Tibial nerve (tissue), 4 donors: ENCODE data around the gene LIAS. TPM values are rescaled to one million over a fixed set of nuclear protein-coding genes. Genes with fewer than 3 reads are reported as not detected.

ENCODE experiments used
- DNase-seq, 2 donors: peaks; one replicate each; pipeline ENCODE4 v3.0.0-alpha.2; 2019; ENCODE audit warnings: low spot score in 2 of 2
- H3K27ac ChIP-seq, 4 donors: fragments of 200-600 bp; sonication (generic) in 3 of 4; one replicate each; pipeline ENCODE4 v1.5.1; 2017 to 2019; ENCODE audit warnings: mild to moderate bottlenecking in 1 of 4
- H3K27me3 ChIP-seq, 2 donors: fragments of 200-600 bp; sonication (generic) in 1 of 2; one replicate each; pipeline versions ENCODE4 v1.5.1 to v1.6.0; 2017 to 2019
- H3K36me3 ChIP-seq, 3 donors: fragments of 200-600 bp; sonication (generic); one replicate each; pipeline ENCODE4 v1.5.1; 2018 to 2019
- H3K4me1 ChIP-seq, 4 donors: fragments of 200-600 bp; sonication (generic) in 3 of 4; one replicate each; pipeline ENCODE4 v1.5.1; 2017 to 2019
- H3K4me3 ChIP-seq, 4 donors: fragments of 200-600 bp; sonication (generic) in 3 of 4; one replicate each; pipeline ENCODE4 v1.5.1; 2017 to 2019; ENCODE audit warnings: mild to moderate bottlenecking in 1 of 4, moderate library complexity in 1 of 4
- H3K9me3 ChIP-seq, 4 donors: fragments of 200-600 bp; sonication (generic) in 3 of 4; one replicate each; pipeline ENCODE4 v1.5.1; 2017 to 2019
- EP300 ChIP-seq, 2 donors: sonication (generic); formaldehyde crosslinking; IDR thresholded peaks; one replicate each; pipeline ENCODE4 v1.6.1; 2017; ENCODE audit warnings: antibody characterized with exemption in 2 of 2, mild to moderate bottlenecking in 1 of 2
- POLR2A ChIP-seq, 2 donors: fragments of 450-650 bp; IDR thresholded peaks; one replicate each; pipeline ENCODE4 v1.6.1; 2017; ENCODE audit warnings: antibody characterized with exemption in 2 of 2, mild to moderate bottlenecking in 2 of 2, moderate library complexity in 2 of 2
- WGBS, 2 donors: methylation state at CpG; one replicate each; pipeline ENCODE4 v1.1.5; 2018; 5-methylcytosine and 5-hydroxymethylcytosine counted together
- total RNA-seq, 4 donors: library from RNA; depleted of rRNA; stranded (reverse); fragments of >200 nt; gene quantifications; one replicate each; pipeline ENCODE4 v1.1.0, GENCODE V29; 2016
- TF ChIP-seq, protein P1 (sequence below), 5 experiments: fragments of 200-600 bp in 3 of 5; fragments of 450-650 bp in 2 of 5; sonication (generic) in 3 of 5; IDR thresholded peaks; one replicate each; pipeline ENCODE4 v1.5.1; 2016 to 2019; ENCODE audit warnings: antibody characterized with exemption in 5 of 5, mild to moderate bottlenecking in 3 of 5, moderate library complexity in 2 of 5

The LIAS gene
- total RNA-seq, 4 donors from 2014 or later, result 9.3 to 11.2 (median 11.0) TPM

DNA sequence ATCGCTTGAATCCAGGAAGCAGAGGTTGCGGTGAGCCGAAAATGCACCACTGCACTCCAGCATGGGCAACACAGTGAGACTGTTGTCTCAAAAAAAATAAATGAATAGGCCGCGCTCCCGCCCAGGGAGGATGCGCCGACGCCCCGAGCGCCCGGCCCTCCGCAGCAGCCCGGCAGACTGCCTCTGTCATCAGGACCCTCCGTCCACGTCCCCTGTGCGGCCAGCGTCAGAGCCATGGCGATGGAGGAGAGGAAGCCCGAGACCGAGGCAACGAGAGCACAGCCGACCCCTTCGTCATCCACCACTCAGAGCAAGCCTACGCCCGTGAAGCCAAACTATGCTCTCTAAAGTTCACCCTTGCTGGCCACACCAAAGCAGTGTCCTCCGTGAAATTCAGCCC, 21.4 kb downstream of the LIAS start:
- Histone ChIP-seq H3K9me3 (peaks cover 0 to 6% (median 0%) of the 10 kb centered on the region in 4 donors), H3K4me3 (no peak overlapping the region), H3K27ac (no peak overlapping the region), H3K36me3 (peaks cover 0 to 31% (median 0%) of the 10 kb centered on the region in 3 donors), H3K27me3 (no peaks in the 10 kb centered on the region), H3K4me1 (no peaks in the 10 kb centered on the region)
- no peak for DNase-seq
- WGBS, 2 donors, result 96 to 97% methylated on average over 27 of the region's 27 CpGs
- TF ChIP-seq POLR2A (IDR thresholded peaks at IDR 0.05) (no peak), EP300 (IDR thresholded peaks at IDR 0.05) (no peak)
- TF ChIP-seq, protein P1, sequence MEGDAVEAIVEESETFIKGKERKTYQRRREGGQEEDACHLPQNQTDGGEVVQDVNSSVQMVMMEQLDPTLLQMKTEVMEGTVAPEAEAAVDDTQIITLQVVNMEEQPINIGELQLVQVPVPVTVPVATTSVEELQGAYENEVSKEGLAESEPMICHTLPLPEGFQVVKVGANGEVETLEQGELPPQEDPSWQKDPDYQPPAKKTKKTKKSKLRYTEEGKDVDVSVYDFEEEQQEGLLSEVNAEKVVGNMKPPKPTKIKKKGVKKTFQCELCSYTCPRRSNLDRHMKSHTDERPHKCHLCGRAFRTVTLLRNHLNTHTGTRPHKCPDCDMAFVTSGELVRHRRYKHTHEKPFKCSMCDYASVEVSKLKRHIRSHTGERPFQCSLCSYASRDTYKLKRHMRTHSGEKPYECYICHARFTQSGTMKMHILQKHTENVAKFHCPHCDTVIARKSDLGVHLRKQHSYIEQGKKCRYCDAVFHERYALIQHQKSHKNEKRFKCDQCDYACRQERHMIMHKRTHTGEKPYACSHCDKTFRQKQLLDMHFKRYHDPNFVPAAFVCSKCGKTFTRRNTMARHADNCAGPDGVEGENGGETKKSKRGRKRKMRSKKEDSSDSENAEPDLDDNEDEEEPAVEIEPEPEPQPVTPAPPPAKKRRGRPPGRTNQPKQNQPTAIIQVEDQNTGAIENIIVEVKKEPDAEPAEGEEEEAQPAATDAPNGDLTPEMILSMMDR (IDR thresholded peaks at IDR 0.05), result no peak

DNA sequence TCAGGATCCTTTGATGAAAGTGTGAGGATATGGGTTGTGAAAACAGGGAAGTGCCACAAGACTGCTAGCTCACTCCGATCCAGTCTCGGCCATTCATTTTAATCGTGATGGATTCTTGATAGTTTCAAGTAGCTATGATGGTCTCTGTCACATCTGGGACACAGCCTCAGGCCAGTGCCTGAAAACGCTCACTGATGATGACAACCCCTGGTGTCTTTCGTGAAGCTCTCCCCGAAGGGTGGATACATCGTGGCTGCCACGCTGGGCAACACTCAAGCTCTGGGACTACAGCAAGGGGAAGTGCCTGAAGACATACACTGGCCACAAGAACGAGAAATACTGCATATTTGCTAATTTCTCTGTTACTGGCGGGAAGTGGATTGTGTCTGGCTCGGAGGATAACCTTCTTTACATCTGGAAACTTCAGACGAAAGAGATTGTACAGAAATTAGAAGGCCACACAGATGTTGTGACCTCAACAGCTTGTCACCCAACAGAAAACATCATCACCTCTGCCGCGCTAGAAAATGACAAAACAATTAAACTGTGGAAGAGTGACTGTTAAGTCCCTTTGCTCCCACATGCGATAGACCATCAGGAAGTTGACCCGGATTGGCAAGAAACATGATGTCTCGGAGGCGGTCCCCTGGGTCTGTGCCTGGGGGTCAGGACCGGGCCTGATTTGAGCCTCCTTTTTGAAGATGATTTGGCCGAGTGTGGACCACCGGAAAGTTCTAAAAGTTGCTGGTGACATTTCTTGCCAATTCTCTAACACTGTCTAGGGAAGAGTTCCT, 22.2 kb downstream of the LIAS start:
- Histone ChIP-seq H3K27me3 (no peaks in the 10 kb centered on the region), H3K4me3 (no peak overlapping the region), H3K4me1 (no peaks in the 10 kb centered on the region), H3K9me3 (peaks cover 0 to 6% (median 0%) of the 10 kb centered on the region in 4 donors), H3K36me3 (peaks cover 0 to 28% (median 0%) of the 10 kb centered on the region in 3 donors), H3K27ac (no peak overlapping the region)
- DNase-seq, result no peak
- WGBS, 2 donors, result 85 to 87% methylated on average over 21 of the region's 21 CpGs
- TF ChIP-seq POLR2A (IDR thresholded peaks at IDR 0.05) (no peak), EP300 (IDR thresholded peaks at IDR 0.05) (no peak)
- TF ChIP-seq, protein P1 (IDR thresholded peaks at IDR 0.05), result no peak

DNA sequence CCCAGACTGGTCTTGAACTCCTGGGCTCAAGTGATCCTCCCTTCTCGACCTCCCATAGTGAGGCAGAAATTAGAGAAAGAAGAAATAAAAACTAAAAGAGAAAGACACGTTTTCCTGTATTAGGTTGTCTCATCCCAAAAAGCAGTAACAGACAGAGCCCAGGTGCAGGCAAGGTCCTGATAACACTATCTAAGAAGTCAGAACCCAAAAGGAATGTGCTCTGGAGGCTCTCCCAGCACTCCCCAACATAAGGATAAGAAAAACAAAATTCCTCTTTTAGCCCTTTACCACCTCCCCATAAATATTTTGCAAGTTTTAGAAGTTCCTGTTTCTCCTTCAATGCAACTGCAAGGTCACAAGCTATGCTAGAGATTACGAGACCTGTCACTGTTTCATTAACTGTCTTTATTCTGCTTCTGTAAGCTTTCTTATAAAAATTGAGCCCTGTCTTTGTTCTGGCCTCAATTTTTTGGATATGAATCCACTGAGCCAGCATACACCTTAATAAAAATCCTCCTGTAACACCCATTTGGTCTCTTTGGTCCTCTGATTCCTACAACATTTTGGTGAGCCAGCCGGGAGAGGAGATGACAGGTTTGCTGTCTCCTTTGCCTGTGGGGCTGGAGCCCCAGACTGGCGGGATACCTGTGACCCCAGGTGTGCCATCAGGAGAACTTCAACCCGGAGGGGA, 25.9 kb downstream of the LIAS start:
- no peak for DNase-seq
- no peak for TF ChIP-seq POLR2A (IDR thresholded peaks at IDR 0.05)
- TF ChIP-seq, protein P1 (IDR thresholded peaks at IDR 0.05), result no peak
- TF ChIP-seq EP300 (IDR thresholded peaks at IDR 0.05), result no peak
- WGBS, 2 donors, result 84 to 85% methylated on average over 6 of the region's 6 CpGs

DNA sequence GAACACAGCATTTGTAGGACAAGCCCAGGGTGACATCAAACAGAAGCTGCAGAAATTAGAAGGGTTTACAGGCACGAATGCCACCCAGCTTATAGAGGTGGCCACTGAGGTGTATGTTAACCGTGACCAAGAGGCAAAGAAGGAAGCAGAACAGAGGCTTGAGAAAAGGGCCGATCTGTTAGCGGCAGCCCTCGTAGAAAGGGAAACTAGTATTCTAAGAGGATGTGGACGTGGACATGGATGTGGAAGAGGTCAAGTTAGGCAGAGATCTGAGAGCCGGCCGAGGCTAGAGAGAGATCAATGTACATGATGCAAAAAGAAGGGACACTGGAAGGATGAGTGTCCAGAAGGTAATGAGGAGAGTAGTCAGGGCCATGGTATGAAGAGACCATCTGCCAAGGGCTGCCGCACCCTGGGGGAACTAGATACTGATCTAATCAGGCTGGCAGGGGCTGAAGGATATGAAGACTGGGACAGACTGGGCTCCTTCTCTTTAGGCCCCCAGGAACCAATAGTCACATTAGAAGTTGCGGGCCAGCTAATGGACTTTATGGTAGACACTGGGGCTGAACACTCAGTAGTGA, 27.5 kb downstream of the LIAS start:
- TF ChIP-seq POLR2A (IDR thresholded peaks at IDR 0.05), result no peak
- H3K27ac ChIP-seq, result no peak overlapping the region
- peaks cover 0 to 6% (median 0%) of the 10 kb centered on the region in 4 donors for H3K9me3 ChIP-seq
- no peaks in the 10 kb centered on the region for H3K36me3 ChIP-seq
- WGBS, 2 donors, result 83 to 86% methylated on average over 10 of the region's 10 CpGs
- H3K4me3 ChIP-seq, result no peak overlapping the region
- no peak for DNase-seq
- no peaks in the 10 kb centered on the region for H3K4me1 ChIP-seq
- no peaks in the 10 kb centered on the region for H3K27me3 ChIP-seq

More for the DNA sequence above, 25.9 kb downstream of the LIAS start:
- Histone ChIP-seq H3K27ac (no peak overlapping the region), H3K36me3 (peaks cover 0 to 12% (median 0%) of the 10 kb centered on the region in 3 donors), H3K27me3 (no peaks in the 10 kb centered on the region), H3K4me1 (no peaks in the 10 kb centered on the region), H3K4me3 (no peak overlapping the region), H3K9me3 (peaks cover 0 to 6% (median 0%) of the 10 kb centered on the region in 4 donors)

DNA sequence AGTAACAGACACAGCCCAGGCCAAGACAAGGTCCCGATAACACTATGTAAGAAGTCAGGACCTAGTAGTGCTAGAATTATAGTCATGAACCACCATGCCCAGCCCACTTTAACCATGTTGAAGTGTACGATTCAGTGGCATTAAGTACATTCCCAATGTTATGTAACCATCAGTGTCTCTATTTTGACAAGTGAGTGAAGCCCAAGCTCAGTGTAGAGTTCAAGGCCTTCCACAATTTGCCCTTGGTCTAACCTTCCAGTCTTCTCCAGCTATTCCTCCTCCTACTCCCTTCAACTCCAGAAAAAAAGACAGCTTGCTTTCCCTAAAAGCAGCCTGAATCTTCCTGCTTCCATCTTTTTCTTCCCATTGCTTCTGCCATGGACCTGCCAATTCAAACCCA, 31.5 kb downstream of the LIAS start:
- Histone ChIP-seq H3K36me3 (no peaks in the 10 kb centered on the region), H3K9me3 (no peaks in the 10 kb centered on the region), H3K4me1 (no peaks in the 10 kb centered on the region), H3K27me3 (no peaks in the 10 kb centered on the region), H3K27ac (no peak overlapping the region), H3K4me3 (no peak overlapping the region)
- no peak for TF ChIP-seq EP300 (IDR thresholded peaks at IDR 0.05)
- TF ChIP-seq POLR2A (IDR thresholded peaks at IDR 0.05), result no peak
- TF ChIP-seq, protein P1 (IDR thresholded peaks at IDR 0.05), result no peak
- no peak for DNase-seq
- WGBS, 2 donors, result 90 to 94% methylated on average over 2 of the region's 2 CpGs
